HG03108 (cell line): ENCODE results near the gene CEACAM3.

Experiments used
- ATAC-seq: cut with Tn5 transposase; IDR thresholded peaks from one replicate; pipeline ENCODE4 v1.9.1; 2021; ENCODE audit warnings: moderate library complexity; ENCODE audit not compliant: unreplicated experiment

CEACAM3 gene

DNA sequence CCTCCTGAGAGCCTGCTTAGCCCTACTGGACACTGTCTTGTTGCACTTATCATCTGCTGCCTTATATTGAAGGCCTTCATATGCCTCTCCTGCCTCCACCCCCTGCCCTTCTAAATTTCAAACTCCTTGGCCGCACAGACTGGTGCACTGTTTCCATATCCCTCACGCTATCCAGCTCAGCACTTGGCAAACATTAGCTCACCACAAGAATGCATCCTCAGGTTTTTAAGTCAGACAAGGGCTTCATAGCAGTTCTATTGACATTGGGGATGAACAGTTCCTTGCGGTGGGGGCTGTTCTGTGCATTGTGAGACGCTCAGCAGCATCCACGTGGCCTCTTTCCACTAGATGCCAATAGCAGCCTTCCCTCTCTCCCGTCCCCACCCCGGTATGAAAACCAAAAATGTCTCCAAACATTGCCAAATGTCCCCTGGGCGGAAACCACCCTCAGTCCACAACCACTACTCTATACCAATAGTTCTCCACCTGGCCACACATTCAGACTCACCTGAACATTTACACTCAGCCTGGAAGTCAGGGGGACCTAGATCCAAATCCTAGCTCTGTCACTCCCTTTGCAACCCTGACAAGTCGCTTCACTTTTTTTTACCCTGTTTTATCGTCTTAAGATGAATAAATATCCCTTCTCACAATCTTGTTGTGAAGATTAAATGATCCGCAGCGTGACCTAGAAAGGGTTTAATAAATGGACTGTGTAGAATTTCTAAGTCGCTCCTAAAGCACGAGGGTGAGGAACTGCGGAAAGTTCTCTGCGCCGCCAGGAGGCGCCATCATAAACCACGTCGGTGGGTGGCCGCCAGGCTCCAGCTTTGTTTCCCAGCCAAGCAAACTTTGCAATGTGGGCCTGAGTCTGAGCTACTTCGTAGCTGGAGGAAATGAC is 3.6 kb upstream of the CEACAM3 start:
- ATAC-seq: no peak

DNA sequence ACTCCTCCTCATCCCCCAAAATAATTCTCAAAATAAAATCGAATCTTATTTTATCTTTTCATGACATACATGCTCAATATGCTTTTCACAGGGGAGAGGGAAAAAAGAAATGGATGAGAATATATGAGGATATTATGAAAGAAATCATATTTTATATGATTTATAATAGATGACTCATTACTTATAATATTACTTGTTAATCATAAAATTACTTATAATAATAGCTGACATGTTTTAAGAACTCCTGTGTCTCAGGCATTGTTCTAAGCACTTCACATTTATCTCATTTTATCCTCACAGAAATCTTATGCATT is 3.0 kb upstream of the CEACAM3 start:
- no peak for ATAC-seq

DNA sequence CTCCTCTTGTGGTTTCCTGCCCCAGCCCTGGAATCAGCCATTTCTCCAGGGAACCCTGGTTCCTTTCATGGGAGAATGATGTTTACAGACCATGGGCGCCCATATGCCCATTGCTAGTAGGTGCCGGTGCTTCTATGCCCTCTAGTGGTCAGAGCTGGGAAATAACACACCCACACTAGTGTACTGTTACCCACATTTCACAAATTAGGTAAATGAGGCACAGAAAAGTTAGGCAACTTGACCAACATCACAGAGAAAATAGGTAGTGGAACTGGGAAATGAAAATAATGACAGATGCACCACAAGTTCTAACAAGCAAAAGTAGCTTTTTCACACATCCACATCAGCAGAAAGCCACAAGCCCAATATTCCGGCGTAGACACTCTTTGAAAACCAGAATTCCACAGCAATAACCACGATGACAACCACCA is 1.3 kb upstream of the CEACAM3 start:
- no peak for ATAC-seq

DNA sequence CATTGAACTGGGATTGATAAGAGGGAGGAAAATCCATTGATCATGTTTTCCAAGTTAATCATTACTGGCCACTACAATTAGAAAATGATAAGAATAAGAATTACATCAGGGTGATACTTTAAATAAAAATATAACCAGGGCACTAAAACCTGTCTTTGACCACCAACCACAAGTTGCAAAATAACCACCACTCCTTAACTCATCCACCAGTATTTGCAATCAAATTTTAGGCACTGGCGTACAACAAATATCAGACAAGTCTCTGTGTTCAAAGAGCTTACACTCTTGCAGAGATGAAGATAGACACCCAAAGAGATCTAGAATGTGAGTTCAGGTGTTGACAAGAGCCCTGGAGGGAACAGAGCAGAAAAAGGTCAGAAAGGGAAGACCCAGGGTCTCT is 514 bp downstream of the CEACAM3 start:
- no peak for ATAC-seq

- no peak for ATAC-seq
These were observed 3.1 kb downstream of the CEACAM3 start for GRCh38 chr19:41799444-41800000.

GRCh38 chr19:41801031-41801430 is 4.6 kb downstream of the CEACAM3 start:
- no peak for ATAC-seq

DNA sequence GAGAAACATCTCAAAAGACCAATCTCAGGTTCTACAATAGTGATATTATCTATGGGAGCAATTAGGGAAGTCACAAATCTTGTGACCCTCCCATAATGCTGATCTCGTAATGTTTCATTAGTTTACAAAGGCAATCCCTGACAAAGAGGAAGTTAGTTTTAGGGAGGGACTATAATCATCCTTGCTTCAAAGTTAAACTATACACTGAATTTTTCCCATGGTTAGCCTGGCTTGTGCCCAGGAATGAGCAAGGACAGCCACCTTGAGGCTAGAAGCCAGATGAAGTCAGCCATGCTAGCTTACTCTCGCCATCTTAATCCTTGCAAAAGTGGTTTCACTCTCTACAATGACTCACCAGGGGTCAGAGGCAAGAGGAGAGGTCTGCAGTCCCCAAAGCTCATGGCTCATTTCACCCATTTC is 5.4 kb downstream of the CEACAM3 start:
- no peak for ATAC-seq

DNA sequence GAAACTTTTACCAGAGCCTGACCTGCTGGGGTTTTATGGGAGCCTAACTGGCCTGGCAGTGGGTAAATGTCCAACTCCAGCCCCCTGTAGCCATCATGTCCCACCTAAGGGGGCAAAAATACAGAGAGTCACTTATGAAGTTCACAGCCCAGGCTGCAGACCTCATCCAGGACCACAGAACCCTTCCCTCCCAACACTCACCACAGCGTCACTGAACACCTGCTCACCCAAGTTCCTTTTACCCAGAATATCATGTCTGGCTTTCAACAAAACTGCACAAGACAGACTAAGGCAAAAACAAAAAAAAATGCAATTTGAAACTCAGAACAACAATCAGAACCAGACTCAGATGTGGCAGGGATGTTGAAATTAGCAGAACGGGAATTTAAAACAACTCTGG is 6.4 kb downstream of the CEACAM3 start:
- ATAC-seq: no peak

GRCh38 chr19:41804336-41804735 is 7.9 kb downstream of the CEACAM3 start:
- no peak for ATAC-seq

DNA sequence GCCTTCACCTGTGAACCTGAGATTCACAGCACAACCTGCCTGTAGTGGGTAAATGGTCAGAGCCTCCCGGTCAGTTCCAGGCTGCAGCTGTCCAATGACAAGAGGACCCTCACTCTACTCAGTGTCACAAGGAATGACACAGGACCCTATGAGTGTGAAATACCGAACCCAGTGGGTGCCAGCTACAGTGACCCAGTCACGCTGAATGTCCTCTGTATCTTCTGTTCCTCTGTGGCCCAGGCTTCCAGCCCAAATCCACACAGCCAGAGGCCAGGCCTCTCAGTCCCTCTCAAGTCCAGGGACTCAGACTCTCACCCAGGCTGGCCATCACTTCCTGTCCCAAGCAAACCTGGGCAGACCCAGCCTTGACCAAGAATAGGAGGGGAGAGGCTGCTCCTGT is 10.8 kb downstream of the CEACAM3 start:
- no peak for ATAC-seq

- no peak for ATAC-seq
These were observed 12.5 kb downstream of the CEACAM3 start for GRCh38 chr19:41808663-41809566.

GRCh38 chr19:41810301-41810700 is 13.9 kb downstream of the CEACAM3 start:
- ATAC-seq: no peak

- no peak for ATAC-seq
These were observed 14.6 kb downstream of the CEACAM3 start for GRCh38 chr19:41811036-41811435.

GRCh38 chr19:41811981-41812380 is 15.6 kb downstream of the CEACAM3 start:
- no peak for ATAC-seq

DNA sequence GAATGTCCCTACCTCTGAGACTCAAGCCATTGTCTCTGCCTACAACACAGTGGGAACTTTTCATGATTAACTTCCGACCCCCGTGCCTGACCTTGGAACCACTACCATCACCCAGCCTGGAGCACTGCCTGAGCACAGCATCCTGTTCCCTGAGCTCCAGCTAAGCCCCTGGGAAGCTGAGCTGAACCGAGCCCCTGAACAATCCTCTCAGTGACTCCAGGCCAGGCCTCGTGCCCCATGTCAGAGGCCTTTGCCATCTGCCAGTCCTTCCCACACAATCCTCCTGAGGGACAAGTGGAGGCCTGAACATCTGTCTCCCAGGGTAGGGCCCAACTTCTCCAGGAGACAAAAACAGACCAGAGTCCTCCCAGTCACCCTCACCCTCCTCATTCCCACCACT is 17.5 kb downstream of the CEACAM3 start:
- no peak for ATAC-seq

GRCh38 chr19:41815301-41815700 is 18.9 kb downstream of the CEACAM3 start:
- ATAC-seq: no peak

DNA sequence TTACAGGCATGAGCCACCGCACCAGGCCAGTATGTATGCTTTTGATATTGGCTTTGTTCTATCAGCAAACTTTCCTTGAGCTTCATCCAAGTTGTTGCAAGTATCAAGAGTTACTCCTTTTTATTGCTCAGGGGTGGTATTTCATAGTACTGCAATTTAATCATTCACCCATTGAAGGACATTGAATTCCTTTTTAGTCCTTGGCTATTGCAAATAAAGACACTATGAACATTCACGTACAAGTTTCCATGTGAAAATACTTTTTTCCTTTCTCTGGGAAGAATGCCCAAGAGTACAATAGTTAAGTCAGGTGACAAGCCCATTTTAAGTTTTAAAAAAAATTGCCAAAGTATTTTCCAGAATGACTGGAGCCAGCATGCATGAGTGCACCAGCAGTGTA is 20.4 kb downstream of the CEACAM3 start:
- no peak for ATAC-seq

DNA sequence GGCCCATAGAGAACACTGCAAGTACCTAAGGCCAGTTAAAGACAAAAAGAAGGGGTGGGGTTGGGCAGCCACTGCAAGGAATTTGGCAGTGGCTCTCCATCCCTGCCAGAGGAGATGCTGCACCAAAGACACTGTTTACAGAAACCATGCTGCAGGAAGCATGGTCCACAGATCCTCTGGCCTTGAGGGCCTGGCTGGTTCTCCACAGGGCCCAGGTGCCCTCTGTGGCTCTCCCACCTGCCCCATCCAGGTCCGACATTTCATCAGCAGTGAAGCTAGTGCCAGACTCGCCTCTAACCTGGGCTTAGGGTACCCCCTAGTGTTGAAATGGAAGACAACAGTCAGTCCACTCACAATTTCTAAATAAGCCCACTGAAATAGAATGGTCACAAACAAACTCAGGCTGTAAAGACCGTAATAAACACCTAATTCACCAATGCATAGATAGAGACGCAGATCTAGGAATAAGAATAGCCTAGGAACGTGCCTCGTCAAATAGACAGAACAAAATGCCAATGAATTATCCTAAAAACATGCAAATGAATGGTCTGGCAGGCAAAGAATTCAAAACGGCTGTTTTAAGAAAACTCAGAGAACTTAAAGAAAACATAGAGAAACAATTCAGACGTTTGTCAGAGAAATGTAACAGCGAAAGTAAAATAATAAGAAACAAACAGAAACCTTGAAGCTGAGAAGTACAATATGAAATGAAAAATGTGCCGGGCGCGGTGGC is 24.8 kb downstream of the CEACAM3 start:
- ATAC-seq: no peak

- ATAC-seq: no peak
These were observed 41.8 kb downstream of the CEACAM3 start for GRCh38 chr19:41837981-41838708.

- ATAC-seq: no peak
These were observed 42.8 kb downstream of the CEACAM3 start for GRCh38 chr19:41839211-41839610.
